NT2/D1 (cell line): Measurements from ENCODE around the gene FAM124B.
A peak's percentile ranks its signal among the peaks of the same experiment; 100 is the strongest.

ENCODE experiments used
- DNase-seq: peaks from one replicate; pipeline ENCODE4 v3.0.0-alpha.2; 2011; ENCODE audit warnings: low read depth, low spot score
- H3K27me3 ChIP-seq: 2 replicates; pipeline ENCODE4 v1.6.0; 2011; ENCODE audit warnings: mild to moderate bottlenecking; ENCODE audit not compliant: insufficient read length, insufficient read depth
- H3K36me3 ChIP-seq: 2 replicates; pipeline ENCODE4 v1.6.1; 2011; ENCODE audit warnings: mild to moderate bottlenecking, low read length, mixed read lengths; ENCODE audit not compliant: insufficient read depth, insufficient read length
- H3K4me1 ChIP-seq: 2 replicates; pipeline ENCODE4 v1.5.1; 2011; ENCODE audit not compliant: insufficient read depth, insufficient read length
- H3K4me3 ChIP-seq: 2 replicates; pipeline ENCODE4 v1.5.1; 2011; ENCODE audit warnings: low read depth; ENCODE audit not compliant: insufficient read length
- H3K9ac ChIP-seq: 2 replicates; pipeline ENCODE4 v1.6.0; 2011; ENCODE audit warnings: low read depth; ENCODE audit not compliant: insufficient read length
- H3K9me3 ChIP-seq: 2 replicates; pipeline ENCODE4 v1.5.1; 2011; ENCODE audit warnings: mild to moderate bottlenecking, low read length; ENCODE audit not compliant: insufficient read depth
- SUZ12 ChIP-seq: IDR thresholded peaks from 2 replicates; pipeline ENCODE4 v1.6.1; 2011; ENCODE audit not compliant: insufficient read length, insufficient read depth; ENCODE audit errors: extremely low read depth
- YY1 ChIP-seq: IDR thresholded peaks from 2 replicates; pipeline ENCODE4 v1.6.1; 2011; ENCODE audit not compliant: insufficient read length, insufficient read depth
- ZNF274 ChIP-seq: IDR thresholded peaks from 2 replicates; pipeline ENCODE4 v1.6.1; 2011; ENCODE audit warnings: mild to moderate bottlenecking, low read depth, low read length

The FAM124B gene

DNA sequence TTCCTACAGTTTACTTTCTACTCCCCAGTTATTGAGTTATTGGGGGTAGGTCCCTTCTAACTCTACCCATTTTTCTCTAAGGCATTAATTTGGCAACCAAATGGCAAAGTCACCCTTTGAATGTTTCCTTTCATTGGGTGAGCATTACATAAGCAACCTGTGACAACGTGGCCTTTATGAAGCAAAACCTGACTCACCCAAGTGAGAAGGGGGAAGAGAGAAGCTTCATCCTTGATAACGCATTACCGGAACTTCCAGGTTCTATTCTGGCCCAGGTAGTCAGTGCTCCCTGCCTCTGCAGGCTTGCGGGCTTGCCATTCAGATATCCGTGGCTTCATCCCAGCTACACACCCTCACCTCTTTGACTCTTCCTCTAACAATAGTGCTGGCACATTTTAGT lies 39.1 kb upstream of the FAM124B start:
- H3K4me1 ChIP-seq, result no peaks in the 10 kb centered on the region
- H3K9ac ChIP-seq, result no peak overlapping the region
- no peak for TF ChIP-seq SUZ12
- TF ChIP-seq ZNF274, result no peak
- no peak for TF ChIP-seq YY1
- no peaks in the 10 kb centered on the region for H3K36me3 ChIP-seq
- no peak overlapping the region for H3K4me3 ChIP-seq
- peaks cover 10% of the 10 kb centered on the region; the same call in 1 of the 2 replicates for H3K9me3 ChIP-seq
- no peaks in the 10 kb centered on the region for H3K27me3 ChIP-seq
- no peak for DNase-seq

- H3K27me3 ChIP-seq, result no peaks in the 10 kb centered on the region
- no peaks in the 10 kb centered on the region for H3K4me1 ChIP-seq
- H3K9me3 ChIP-seq, result peaks cover 11% of the 10 kb centered on the region; the same call in 1 of the 2 replicates
- H3K4me3 ChIP-seq, result no peak overlapping the region
- no peak for DNase-seq
- H3K36me3 ChIP-seq, result no peaks in the 10 kb centered on the region
- TF ChIP-seq ZNF274 (no peak), SUZ12 (no peak), YY1 (no peak)
- no peak overlapping the region for H3K9ac ChIP-seq
Measured at GRCh38 chr2:224438726-224439125, 36.8 kb upstream of the FAM124B start.

DNA sequence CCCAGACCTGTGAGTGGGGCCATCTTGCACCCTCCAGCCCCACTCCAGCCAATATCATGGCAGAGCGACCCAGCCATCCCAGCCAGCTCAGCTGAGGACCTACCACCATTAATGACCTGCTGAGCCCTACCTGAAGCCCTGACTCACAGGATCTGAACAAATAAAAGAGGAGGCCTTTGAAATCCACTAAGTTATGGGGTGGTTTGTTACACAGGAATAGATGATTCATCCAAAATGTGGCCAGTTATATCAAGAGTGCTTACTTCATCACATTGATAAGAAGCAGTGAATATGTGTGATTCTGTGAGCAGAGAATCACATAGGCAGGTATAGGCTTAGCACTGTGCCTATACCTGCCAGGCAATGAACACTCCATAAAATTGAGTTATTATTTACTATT lies 34.7 kb upstream of the FAM124B start:
- H3K9ac ChIP-seq, result no peak overlapping the region
- DNase-seq, result no peak
- no peaks in the 10 kb centered on the region for H3K27me3 ChIP-seq
- no peaks in the 10 kb centered on the region for H3K4me1 ChIP-seq
- peaks cover 4% of the 10 kb centered on the region for H3K36me3 ChIP-seq
- TF ChIP-seq ZNF274 (no peak), YY1 (no peak), SUZ12 (no peak)
- no peak overlapping the region for H3K4me3 ChIP-seq
- peaks cover 20% of the 10 kb centered on the region; the same call in 1 of the 2 replicates for H3K9me3 ChIP-seq

- H3K36me3 ChIP-seq, result peaks cover 4% of the 10 kb centered on the region
- H3K27me3 ChIP-seq, result no peaks in the 10 kb centered on the region
- no peaks in the 10 kb centered on the region for H3K4me1 ChIP-seq
- no peak overlapping the region for H3K4me3 ChIP-seq
- TF ChIP-seq SUZ12 (no peak), ZNF274 (no peak), YY1 (no peak)
- DNase-seq, result no peak
- H3K9me3 ChIP-seq, result peaks cover 40% of the 10 kb centered on the region
- no peak overlapping the region for H3K9ac ChIP-seq
Measured at GRCh38 chr2:224434618-224435017, 32.7 kb upstream of the FAM124B start.

DNA sequence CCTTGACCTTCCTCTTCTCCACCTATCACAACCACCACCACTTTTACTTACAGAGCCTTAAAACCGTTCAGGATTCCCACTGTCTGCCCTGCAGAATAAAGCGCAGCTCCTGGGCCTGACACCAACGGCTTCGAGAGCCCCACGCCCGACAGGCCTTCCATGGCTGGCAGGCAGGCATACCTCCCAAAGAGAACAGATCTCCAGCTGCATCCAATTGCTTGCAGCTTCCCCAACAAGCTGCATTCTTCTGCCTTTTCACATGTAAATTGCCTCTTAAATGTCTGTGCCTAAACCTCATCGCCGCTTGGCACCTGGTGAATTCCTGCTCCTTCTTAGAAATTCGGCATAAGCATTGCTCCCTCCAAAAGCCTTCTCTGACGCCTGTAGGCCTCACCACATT lies 31.5 kb upstream of the FAM124B start:
- peak overlapping the region; percentile 37 for H3K4me3 ChIP-seq
- H3K9me3 ChIP-seq, result peaks cover 52% of the 10 kb centered on the region
- DNase-seq, result peak; percentile 93
- H3K36me3 ChIP-seq, result peaks cover 12% of the 10 kb centered on the region
- no peaks in the 10 kb centered on the region for H3K4me1 ChIP-seq
- TF ChIP-seq YY1 (peak; percentile 25), ZNF274 (no peak), SUZ12 (no peak)
- H3K9ac ChIP-seq, result peak overlapping the region; percentile 58
- H3K27me3 ChIP-seq, result no peaks in the 10 kb centered on the region

GRCh38 chr2:224432003-224432579 lies 30.2 kb upstream of the FAM124B start:
- Histone ChIP-seq H3K36me3 (peaks cover 13% of the 10 kb centered on the region), H3K4me1 (no peaks in the 10 kb centered on the region), H3K27me3 (no peaks in the 10 kb centered on the region), H3K4me3 (no peak overlapping the region), H3K9ac (no peak overlapping the region), H3K9me3 (peaks cover 60% of the 10 kb centered on the region)
- DNase-seq, result no peak
- TF ChIP-seq YY1, result no peak
- no peak for TF ChIP-seq SUZ12
- no peak for TF ChIP-seq ZNF274

DNA sequence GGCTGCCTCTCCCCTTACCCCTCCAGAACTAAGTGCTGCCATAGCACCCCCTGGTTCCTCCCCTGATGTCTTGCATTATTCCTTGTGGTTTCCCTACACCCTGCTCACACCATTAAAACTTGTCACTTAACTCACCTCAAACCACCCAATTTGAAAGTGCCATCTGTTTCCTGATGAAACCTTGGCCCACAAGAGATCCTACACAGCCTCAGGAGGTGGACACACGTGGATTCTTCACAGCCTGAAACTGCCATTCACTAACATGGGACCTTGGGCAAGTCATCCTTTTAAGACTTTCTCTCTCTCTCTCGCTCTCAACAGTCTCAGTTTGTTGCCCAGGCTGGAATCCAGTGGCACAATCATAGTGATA lies 27.5 kb upstream of the FAM124B start:
- no peak for DNase-seq
- no peak for TF ChIP-seq YY1
- no peak for TF ChIP-seq SUZ12
- TF ChIP-seq ZNF274, result no peak
- H3K36me3 ChIP-seq, result peaks cover 13% of the 10 kb centered on the region
- no peak overlapping the region for H3K4me3 ChIP-seq
- peaks cover 69% of the 10 kb centered on the region for H3K9me3 ChIP-seq
- no peak overlapping the region for H3K9ac ChIP-seq
- no peaks in the 10 kb centered on the region for H3K4me1 ChIP-seq
- H3K27me3 ChIP-seq, result no peaks in the 10 kb centered on the region
